ENCODE data around the gene NEXN. TPM values are rescaled to one million over a fixed set of nuclear protein-coding genes. Genes with fewer than 3 reads are reported as not detected.

Gene NEXN
- total and polyA plus RNA-seq, 2 donors (not counting 1 experiment from before 2014, with no cell fraction given): 0.07 to 0.81 TPM

DNA sequence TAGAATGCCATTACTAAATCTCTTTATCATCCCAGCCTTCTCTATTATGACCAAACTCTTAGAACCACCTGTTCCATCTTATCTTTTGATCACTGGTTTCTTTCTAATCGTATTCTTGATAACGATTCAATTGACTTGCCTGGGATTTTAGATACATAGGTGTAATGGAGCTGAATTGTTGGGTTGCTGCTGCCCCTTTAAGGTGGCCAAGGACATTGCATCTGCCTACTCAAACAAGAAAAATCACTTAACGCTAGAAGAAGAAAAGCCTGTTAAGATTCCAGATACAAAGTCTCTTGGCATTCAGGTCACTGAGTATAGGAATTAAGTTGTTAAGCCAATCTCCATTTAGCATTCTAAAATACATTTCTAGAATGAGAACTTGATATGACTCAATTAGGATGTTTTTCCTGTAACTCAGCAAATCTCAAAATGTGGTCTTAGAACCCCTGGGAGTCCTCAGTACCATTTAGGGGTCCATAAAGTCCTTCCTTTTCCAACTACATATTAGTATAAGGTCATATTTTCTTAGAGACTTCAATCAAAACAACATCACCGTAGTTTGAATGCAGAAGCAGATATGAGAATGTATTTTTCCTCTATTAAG lies 12.4 kb downstream of the NEXN start:
- H3K9ac ChIP-seq (ENCODE audit: low read length): no peak overlapping the region
- H3K27ac ChIP-seq (ENCODE audit: low read length in 2 of 2): no peak overlapping the region
- no peak overlapping the region for H3K4me3 ChIP-seq (ENCODE audit: control extremely low read depth in 1 of 5, extremely low read depth in 1 of 5, insufficient read depth in 1 of 5, low read depth in 2 of 5, low read length in 4 of 5)
- WGBS (ENCODE audit: insufficient coverage): no CpG with 5 or more reads among the region's 4 CpGs
- intact Hi-C loops (cut with micrococcal nuclease): no loop called here
- peaks cover 0 to 3% (median 1%) of the 10 kb centered on the region in 3 donors for H3K9me3 ChIP-seq (ENCODE audit: control extremely low read depth in 1 of 3, control insufficient read depth in 2 of 3, insufficient read depth in 1 of 3, low read length in 2 of 3)
- H2AFZ ChIP-seq (ENCODE audit: insufficient read depth, low read depth, low read length, poor library complexity, severe bottlenecking): no peak overlapping the region
- no peaks in the 10 kb centered on the region for H3K4me1 Mint-ChIP-seq
- H3K27me3 ChIP-seq (replicated peaks in 1 of 4; ENCODE audit: control extremely low read depth in 1 of 4, control insufficient read depth in 3 of 4, insufficient read depth in 4 of 4, low read length in 3 of 4): no peaks in the 10 kb centered on the region
- DNase-seq: peak; percentile 15
- POLR2A ChIA-PET: no interaction called here
- no peak overlapping the region for H3K4me3 Mint-ChIP-seq
- no peak overlapping the region for H3K27ac Mint-ChIP-seq
- TF ChIP-seq, protein P1, sequence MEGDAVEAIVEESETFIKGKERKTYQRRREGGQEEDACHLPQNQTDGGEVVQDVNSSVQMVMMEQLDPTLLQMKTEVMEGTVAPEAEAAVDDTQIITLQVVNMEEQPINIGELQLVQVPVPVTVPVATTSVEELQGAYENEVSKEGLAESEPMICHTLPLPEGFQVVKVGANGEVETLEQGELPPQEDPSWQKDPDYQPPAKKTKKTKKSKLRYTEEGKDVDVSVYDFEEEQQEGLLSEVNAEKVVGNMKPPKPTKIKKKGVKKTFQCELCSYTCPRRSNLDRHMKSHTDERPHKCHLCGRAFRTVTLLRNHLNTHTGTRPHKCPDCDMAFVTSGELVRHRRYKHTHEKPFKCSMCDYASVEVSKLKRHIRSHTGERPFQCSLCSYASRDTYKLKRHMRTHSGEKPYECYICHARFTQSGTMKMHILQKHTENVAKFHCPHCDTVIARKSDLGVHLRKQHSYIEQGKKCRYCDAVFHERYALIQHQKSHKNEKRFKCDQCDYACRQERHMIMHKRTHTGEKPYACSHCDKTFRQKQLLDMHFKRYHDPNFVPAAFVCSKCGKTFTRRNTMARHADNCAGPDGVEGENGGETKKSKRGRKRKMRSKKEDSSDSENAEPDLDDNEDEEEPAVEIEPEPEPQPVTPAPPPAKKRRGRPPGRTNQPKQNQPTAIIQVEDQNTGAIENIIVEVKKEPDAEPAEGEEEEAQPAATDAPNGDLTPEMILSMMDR (IDR thresholded peaks at IDR 0.05): peak; percentile 33
- no peak for TF ChIP-seq EZH2 (IDR thresholded peaks at IDR 0.05; ENCODE audit: borderline replicate concordance, insufficient read depth, low read depth, low read length, poor library complexity, severe bottlenecking)
- H3K4me2 ChIP-seq (replicated peaks; ENCODE audit: low read depth, low read length, poor library complexity, severe bottlenecking): no peak overlapping the region
- no peaks in the 10 kb centered on the region for H4K20me1 ChIP-seq (ENCODE audit: control insufficient read depth, insufficient read depth, low read length, poor library complexity, severe bottlenecking)
- CTCF ChIA-PET: no interaction called here
- no peak for ATAC-seq (ENCODE audit: low read depth)
- H3K9me3 Mint-ChIP-seq (ENCODE audit: insufficient read depth): no peaks in the 10 kb centered on the region
- H3K36me3 ChIP-seq (replicated peaks in 1 of 2; ENCODE audit: control extremely low read depth in 1 of 2, control insufficient read depth in 1 of 2, extremely low read depth in 1 of 2, insufficient read depth in 2 of 2, low read length in 1 of 2): no peaks in the 10 kb centered on the region
- no peaks in the 10 kb centered on the region for H3K4me1 ChIP-seq (ENCODE audit: control insufficient read depth in 2 of 2, insufficient read depth in 2 of 2, low read length in 2 of 2)
- H3K27me3 Mint-ChIP-seq: no peaks in the 10 kb centered on the region
- H3K79me2 ChIP-seq (ENCODE audit: control insufficient read depth, insufficient read depth, low read length): no peaks in the 10 kb centered on the region

DNA sequence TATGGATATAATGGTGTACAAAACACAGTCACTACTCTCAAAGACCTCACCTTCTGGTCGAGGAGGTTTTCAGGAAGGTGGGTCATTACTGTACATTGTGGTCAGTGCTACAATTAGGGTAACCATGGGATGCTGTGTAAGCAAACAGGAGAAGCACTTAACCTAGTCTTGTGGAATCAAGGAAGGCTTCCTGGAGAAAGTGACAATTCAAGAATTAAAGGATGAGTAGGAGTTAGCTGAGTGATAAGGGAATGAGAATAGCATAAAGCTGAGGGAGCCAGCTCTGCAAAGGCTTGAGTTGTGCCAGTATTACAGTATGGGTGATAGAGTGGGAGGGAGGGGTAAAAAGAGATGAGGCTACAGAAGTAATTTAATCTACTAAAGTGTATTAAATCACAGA lies 17.2 kb downstream of the NEXN start:
- H3K27ac Mint-ChIP-seq: no peak overlapping the region
- H3K4me3 Mint-ChIP-seq: no peak overlapping the region
- H3K27me3 ChIP-seq (replicated peaks in 1 of 4; ENCODE audit: control extremely low read depth in 1 of 4, control insufficient read depth in 3 of 4, insufficient read depth in 4 of 4, low read length in 3 of 4): no peaks in the 10 kb centered on the region
- H3K36me3 ChIP-seq (replicated peaks in 1 of 2; ENCODE audit: control extremely low read depth in 1 of 2, control insufficient read depth in 1 of 2, extremely low read depth in 1 of 2, insufficient read depth in 2 of 2, low read length in 1 of 2): no peaks in the 10 kb centered on the region
- POLR2A ChIA-PET: no interaction called here
- no peaks in the 10 kb centered on the region for H3K4me1 Mint-ChIP-seq
- H3K27me3 Mint-ChIP-seq: peaks cover 6% of the 10 kb centered on the region
- no peak overlapping the region for H3K9ac ChIP-seq (ENCODE audit: low read length)
- intact Hi-C loops (cut with micrococcal nuclease): no loop called here
- no peak for ATAC-seq (ENCODE audit: low read depth)
- H2AFZ ChIP-seq (ENCODE audit: insufficient read depth, low read depth, low read length, poor library complexity, severe bottlenecking): no peak overlapping the region
- H3K4me1 ChIP-seq (ENCODE audit: control insufficient read depth in 2 of 2, insufficient read depth in 2 of 2, low read length in 2 of 2): no peaks in the 10 kb centered on the region
- no peaks in the 10 kb centered on the region for H3K9me3 ChIP-seq (ENCODE audit: control extremely low read depth in 1 of 3, control insufficient read depth in 2 of 3, insufficient read depth in 1 of 3, low read length in 2 of 3)
- no peak overlapping the region for H3K4me2 ChIP-seq (replicated peaks; ENCODE audit: low read depth, low read length, poor library complexity, severe bottlenecking)
- no peak overlapping the region for H3K4me3 ChIP-seq (ENCODE audit: control extremely low read depth in 1 of 5, extremely low read depth in 1 of 5, insufficient read depth in 1 of 5, low read depth in 2 of 5, low read length in 4 of 5)
- no peak for DNase-seq
- H3K79me2 ChIP-seq (ENCODE audit: control insufficient read depth, insufficient read depth, low read length): no peaks in the 10 kb centered on the region
- no CpG with 5 or more reads among the region's 1 CpG for WGBS (ENCODE audit: insufficient coverage)
- H3K9me3 Mint-ChIP-seq (ENCODE audit: insufficient read depth): no peaks in the 10 kb centered on the region
- CTCF ChIA-PET: no interaction called here
- H3K27ac ChIP-seq (ENCODE audit: low read length in 2 of 2): no peak overlapping the region
- H4K20me1 ChIP-seq (ENCODE audit: control insufficient read depth, insufficient read depth, low read length, poor library complexity, severe bottlenecking): no peaks in the 10 kb centered on the region
- no peak for TF ChIP-seq EZH2 (IDR thresholded peaks at IDR 0.05; ENCODE audit: borderline replicate concordance, insufficient read depth, low read depth, low read length, poor library complexity, severe bottlenecking)
- TF ChIP-seq, protein P1 (IDR thresholded peaks at IDR 0.05): no peak

Measured in B cell (primary cell).